ENCODE data around the gene FAM151B. TPM values are rescaled to one million over a fixed set of nuclear protein-coding genes. Genes with fewer than 3 reads are reported as not detected.

Gene FAM151B
- total and polyA plus RNA-seq, 2 of the 13 experiments (the other 11 are each of a cell fraction or from before 2014, with no cell fraction given), result 0.61 to 1.0 TPM

DNA sequence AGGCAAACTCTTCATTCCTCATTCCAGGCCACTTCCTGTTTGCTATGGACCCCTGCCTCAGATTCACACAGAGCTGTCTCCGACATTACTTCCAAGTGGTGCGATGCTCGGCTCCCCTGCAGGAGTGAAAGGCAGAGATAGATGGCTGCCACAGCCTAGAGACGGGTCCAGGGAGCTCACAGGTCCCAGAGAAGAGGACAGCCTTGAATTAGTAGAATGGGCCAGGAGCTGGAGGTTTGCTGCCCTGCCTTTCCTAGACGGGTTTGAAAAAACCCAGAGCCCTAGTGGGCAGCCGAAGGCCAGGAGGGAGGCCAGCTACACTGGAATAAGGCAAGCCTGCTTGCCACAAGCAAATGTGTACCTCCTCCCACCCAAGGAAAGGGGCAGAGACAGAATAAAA lies 80.4 kb downstream of the FAM151B start (continued):
- TF ChIP-seq, protein P1, sequence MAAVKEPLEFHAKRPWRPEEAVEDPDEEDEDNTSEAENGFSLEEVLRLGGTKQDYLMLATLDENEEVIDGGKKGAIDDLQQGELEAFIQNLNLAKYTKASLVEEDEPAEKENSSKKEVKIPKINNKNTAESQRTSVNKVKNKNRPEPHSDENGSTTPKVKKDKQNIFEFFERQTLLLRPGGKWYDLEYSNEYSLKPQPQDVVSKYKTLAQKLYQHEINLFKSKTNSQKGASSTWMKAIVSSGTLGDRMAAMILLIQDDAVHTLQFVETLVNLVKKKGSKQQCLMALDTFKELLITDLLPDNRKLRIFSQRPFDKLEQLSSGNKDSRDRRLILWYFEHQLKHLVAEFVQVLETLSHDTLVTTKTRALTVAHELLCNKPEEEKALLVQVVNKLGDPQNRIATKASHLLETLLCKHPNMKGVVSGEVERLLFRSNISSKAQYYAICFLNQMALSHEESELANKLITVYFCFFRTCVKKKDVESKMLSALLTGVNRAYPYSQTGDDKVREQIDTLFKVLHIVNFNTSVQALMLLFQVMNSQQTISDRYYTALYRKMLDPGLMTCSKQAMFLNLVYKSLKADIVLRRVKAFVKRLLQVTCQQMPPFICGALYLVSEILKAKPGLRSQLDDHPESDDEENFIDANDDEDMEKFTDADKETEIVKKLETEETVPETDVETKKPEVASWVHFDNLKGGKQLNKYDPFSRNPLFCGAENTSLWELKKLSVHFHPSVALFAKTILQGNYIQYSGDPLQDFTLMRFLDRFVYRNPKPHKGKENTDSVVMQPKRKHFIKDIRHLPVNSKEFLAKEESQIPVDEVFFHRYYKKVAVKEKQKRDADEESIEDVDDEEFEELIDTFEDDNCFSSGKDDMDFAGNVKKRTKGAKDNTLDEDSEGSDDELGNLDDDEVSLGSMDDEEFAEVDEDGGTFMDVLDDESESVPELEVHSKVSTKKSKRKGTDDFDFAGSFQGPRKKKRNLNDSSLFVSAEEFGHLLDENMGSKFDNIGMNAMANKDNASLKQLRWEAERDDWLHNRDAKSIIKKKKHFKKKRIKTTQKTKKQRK (IDR thresholded peaks at IDR 0.05; ENCODE audit: low read length), result no peak
- TF ChIP-seq CENPT (CRISPR knock-in tag; IDR thresholded peaks at IDR 0.05; ENCODE audit: low read depth) (no peak), SMYD3 (CRISPR knock-in tag; IDR thresholded peaks at IDR 0.05) (no peak), ELF1 (CRISPR knock-in tag; IDR thresholded peaks at IDR 0.05) (no peak), PITX1 (CRISPR knock-in tag; IDR thresholded peaks at IDR 0.05) (no peak), BATF2 (CRISPR knock-in tag; IDR thresholded peaks at IDR 0.05) (no peak), HHEX (CRISPR knock-in tag; IDR thresholded peaks at IDR 0.05) (no peak), ZBTB21 (CRISPR knock-in tag; IDR thresholded peaks at IDR 0.05) (no peak), ZC3H4 (CRISPR knock-in tag; IDR thresholded peaks at IDR 0.05; ENCODE audit: borderline replicate concordance) (no peak), HDAC2 (CRISPR knock-in tag; IDR thresholded peaks at IDR 0.05) (no peak)
- TF ChIP-seq, protein P2, sequence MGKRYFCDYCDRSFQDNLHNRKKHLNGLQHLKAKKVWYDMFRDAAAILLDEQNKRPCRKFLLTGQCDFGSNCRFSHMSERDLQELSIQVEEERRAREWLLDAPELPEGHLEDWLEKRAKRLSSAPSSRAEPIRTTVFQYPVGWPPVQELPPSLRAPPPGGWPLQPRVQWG (CRISPR knock-in tag; IDR thresholded peaks at IDR 0.05; ENCODE audit: borderline replicate concordance, low read depth), result no peak
- TF ChIP-seq, protein P3, sequence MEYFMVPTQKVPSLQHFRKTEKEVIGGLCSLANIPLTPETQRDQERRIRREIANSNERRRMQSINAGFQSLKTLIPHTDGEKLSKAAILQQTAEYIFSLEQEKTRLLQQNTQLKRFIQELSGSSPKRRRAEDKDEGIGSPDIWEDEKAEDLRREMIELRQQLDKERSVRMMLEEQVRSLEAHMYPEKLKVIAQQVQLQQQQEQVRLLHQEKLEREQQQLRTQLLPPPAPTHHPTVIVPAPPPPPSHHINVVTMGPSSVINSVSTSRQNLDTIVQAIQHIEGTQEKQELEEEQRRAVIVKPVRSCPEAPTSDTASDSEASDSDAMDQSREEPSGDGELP (IDR thresholded peaks at IDR 0.05; ENCODE audit: borderline replicate concordance, low read depth), result no peak
- TF ChIP-seq, protein P4, sequence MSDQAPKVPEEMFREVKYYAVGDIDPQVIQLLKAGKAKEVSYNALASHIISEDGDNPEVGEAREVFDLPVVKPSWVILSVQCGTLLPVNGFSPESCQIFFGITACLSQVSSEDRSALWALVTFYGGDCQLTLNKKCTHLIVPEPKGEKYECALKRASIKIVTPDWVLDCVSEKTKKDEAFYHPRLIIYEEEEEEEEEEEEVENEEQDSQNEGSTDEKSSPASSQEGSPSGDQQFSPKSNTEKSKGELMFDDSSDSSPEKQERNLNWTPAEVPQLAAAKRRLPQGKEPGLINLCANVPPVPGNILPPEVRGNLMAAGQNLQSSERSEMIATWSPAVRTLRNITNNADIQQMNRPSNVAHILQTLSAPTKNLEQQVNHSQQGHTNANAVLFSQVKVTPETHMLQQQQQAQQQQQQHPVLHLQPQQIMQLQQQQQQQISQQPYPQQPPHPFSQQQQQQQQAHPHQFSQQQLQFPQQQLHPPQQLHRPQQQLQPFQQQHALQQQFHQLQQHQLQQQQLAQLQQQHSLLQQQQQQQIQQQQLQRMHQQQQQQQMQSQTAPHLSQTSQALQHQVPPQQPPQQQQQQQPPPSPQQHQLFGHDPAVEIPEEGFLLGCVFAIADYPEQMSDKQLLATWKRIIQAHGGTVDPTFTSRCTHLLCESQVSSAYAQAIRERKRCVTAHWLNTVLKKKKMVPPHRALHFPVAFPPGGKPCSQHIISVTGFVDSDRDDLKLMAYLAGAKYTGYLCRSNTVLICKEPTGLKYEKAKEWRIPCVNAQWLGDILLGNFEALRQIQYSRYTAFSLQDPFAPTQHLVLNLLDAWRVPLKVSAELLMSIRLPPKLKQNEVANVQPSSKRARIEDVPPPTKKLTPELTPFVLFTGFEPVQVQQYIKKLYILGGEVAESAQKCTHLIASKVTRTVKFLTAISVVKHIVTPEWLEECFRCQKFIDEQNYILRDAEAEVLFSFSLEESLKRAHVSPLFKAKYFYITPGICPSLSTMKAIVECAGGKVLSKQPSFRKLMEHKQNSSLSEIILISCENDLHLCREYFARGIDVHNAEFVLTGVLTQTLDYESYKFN (CRISPR knock-in tag; conservative IDR thresholded peaks at IDR 0.05), result no peak

All from HepG2 (cell line).